Measurements from ENCODE around the gene TTLL11. TPM values are rescaled to one million over a fixed set of nuclear protein-coding genes. Genes with fewer than 3 reads are reported as not detected.

Gene TTLL11
- total RNA-seq, 2 donors from 2014 or later: 11.8 to 20.4 TPM

DNA sequence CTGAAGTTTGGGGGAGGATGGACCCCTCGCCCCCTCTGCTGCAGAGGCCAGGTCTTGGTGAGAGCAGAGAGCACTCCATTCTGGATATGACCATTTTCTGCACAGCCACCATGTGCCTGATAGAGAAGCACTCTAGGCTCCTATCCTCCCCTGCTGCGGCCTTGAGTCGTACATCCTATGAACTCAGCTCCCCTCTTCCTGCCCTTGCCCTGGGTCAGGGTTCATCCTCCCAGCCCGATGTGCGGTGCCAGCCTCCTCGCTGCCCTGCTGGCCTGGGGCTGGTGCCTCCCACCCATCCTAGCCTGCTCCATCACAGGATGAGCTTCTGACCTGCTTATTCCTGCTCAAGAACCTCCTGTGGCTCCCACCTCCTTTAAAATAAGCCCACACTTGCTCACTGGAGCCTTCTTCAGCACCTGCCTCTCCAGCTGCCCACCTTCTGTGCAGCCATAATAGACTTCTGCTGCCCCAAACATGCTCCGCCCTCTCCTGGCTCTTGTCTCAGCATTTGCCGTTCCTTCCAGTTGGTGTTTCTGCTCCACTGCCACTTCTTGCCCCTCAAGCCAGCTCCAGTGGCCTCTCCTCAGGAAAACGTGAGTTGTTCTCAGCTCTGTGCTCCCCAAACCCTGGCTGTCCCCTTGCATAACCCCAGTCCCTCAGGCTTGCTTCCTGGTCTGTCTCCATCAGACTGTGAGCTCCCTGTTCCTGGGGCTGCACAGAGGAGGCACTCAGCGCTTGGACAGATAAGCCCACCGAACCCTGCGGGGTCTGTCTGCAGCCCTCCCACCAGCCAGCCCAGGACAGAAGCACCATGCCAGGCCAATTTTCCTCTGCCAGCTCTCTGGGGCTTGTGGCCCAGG is 22.3 kb upstream of the TTLL11 start:
- DNase-seq (ENCODE audit: low spot score): no peak
- intact Hi-C loops (cut with DNase I): no loop called here

DNA sequence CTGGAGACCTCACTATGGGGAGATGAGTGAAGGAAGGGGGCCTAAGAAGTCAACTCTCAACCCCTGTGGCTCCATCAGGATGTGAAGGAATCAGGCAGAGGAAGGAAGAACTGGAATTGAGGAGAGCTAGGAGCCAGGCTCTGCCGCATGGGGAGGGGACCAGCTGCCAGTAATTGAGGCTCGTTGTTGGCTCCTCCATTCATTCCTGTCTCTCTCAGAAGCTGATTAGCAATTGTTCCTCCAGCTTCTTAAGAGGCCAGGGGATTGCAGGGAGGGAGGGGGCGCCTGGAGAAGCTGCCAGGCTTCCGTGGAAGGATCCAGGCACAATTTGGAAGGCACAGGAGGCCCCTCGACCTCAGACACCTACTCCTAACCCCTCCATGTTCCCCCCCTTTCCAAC is 20.5 kb upstream of the TTLL11 start:
- intact Hi-C loops (cut with DNase I): no loop called here
- DNase-seq (ENCODE audit: low spot score): no peak

DNA sequence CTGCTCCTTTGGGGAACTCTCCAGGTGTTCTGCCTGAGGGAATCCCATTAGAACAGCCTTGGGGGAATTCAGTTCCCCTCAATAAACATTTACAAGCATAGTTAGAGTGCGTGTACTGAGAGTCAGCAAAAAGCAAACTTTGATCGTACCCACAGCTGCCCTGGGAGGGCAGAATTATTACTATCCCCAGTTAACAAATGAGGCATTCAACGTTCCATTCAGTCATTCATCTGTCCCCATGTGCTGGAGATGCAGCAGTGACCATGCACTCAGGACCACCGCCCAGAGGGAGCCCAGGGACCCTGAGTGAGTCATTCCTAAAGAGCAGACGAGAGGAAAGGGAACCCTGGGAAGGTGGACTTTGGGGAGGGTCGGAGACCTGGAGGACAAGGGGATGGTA is 19.1 kb upstream of the TTLL11 start:
- intact Hi-C loops (cut with DNase I): no loop called here
- no peak for DNase-seq (ENCODE audit: low spot score)

DNA sequence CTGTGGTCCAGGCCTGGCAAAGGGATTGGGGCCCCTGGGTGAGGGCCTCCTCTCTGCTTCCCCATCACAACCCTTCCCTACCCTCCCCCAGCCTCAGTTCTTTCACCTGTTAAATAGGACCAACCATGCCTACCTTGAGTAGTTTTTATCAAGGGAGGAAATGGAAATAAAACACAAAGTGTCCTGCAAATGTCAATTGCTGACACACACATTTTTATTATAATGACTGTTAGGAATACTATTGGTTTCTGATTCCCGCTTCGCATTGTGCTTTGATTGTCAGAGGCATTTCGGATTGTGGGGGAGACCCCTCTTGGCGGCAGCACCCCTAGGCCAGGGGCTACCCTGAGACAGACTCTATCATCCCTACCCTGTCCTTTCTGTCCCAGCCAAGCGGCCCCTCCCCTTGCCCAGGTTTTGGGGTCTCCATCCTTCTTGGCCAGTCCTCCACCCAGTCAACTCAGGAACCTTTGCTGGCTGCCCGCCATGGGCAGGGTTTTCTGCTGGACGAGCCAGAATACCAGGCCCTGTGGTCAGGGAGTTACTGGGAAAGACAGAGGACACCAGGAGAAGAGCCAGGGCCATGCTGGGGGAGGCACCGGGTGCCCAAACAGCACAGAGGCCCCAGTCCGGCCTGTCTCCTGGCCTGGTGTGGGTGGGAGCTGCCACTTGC is 18.4 kb upstream of the TTLL11 start:
- intact Hi-C loops (cut with DNase I): no loop called here
- DNase-seq (ENCODE audit: low spot score): no peak

DNA sequence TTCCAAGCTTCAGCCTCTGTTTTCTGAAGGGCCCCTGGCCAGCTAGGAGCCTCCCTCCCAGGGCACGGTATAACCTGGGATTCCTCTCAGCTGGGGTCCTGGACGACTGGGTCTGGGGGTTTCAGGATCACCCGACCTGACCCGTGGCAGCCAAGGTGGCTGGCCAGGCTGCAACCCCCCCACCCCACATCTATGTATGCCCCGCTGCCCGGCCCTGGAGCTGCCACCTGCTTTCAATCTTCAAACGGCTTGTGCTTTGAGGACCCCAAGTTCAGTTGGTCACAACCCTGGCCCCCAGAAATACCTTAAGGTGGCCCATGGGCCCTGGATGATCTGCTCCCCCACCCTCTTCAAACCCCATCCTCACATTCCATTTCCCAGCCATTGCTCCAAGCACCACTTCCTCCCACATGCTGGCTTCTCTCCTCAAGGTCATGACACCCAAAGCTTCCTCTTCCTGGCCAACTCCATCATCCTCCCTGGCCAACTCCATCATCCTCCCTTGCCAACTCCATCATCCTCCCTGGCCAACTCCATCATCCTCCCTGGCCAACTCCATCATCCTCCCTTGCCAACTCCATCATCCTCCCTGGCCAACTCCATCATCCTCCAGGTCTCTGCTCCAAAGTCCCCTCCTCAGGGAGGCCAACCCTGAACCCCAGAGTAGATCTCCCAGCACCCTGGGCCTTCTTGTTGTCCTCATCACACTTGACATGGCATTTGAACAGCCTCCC is 17.2 kb upstream of the TTLL11 start:
- no peak for DNase-seq (ENCODE audit: low spot score)
- intact Hi-C loops (cut with DNase I): no loop called here

DNA sequence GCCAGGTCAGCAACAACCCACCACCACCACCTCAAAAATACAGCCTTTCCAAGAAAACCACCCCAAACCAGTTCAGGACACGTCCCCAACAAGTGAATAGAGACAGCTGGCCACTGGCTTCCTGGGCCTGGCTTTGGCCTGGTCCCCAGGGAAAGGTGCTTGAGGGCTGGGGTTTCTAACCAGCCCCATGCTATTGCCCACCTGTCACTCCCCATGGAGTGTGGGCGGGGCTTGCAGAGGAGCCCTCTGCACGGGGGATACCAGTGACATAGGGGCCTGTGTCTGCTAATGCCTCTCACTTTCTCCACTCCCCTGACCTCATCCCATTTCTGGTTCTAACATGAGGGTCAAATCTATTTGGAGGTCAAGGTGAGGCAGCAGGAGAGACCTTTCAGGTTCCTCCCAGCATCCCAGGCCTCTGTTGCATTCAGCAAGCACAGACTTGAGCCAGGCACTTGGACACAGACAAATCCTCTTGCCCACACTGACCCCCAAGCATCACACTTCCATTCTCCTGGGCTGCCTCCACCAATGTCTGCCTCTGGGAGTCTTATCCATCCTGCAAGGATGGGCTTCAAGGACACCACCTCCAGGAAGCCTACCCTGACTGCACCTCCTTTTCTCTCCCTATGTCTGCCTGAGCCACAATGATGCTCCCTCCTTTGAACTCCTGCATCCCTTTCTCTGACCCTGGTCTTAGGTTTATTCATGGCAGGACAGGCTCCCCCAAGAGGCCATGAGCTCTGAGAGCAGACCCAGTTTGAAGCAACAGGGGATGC is 16.1 kb upstream of the TTLL11 start:
- intact Hi-C loops (cut with DNase I): no loop called here
- DNase-seq (ENCODE audit: low spot score): no peak

DNA sequence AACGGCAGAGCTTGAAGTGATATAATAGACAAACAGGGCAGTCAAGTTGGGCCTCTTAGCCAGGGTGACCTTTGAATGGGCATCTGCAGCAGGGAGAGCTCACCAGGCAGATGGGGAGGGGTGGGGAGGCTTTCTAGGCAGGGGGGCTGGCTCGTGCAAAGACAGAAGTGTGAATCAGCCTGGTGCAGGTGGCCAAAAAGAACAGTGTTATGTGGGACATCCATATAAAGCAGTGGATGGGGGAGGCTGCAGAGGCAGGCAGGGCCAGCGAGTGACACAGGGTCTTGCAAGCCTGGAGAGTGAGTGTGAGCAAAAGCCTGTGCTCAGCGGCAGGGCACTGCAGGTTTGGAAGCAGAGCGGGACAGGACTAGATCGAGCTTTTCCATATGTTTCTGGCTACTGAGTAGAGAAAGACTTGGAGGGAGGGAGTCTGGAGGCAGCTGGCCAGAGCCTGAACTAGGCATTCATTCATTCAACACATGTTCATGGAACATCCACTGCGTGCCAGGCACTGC is 14.2 kb upstream of the TTLL11 start:
- intact Hi-C loops (cut with DNase I): no loop called here
- no peak for DNase-seq (ENCODE audit: low spot score)

DNA sequence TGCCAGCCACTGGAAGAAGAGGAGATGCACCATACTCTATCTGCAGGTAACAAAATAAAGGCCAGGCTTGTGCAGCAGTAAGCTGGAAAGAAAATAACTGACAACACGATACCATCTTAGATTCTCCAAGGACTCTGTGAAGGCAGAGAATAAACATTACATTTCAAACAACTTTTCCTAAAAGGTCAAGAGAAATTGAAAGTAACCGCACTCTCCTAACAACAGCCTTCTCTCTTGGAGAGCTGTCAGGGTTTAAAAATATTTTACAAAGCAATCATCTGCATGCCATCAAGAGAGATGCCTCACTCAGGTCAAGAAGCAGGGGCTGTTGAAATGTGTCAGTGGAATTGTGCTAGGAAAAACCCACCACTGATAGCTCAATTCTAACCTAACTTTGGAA is 13.5 kb upstream of the TTLL11 start:
- DNase-seq (ENCODE audit: low spot score): no peak
- intact Hi-C loops (cut with DNase I): no loop called here

DNA sequence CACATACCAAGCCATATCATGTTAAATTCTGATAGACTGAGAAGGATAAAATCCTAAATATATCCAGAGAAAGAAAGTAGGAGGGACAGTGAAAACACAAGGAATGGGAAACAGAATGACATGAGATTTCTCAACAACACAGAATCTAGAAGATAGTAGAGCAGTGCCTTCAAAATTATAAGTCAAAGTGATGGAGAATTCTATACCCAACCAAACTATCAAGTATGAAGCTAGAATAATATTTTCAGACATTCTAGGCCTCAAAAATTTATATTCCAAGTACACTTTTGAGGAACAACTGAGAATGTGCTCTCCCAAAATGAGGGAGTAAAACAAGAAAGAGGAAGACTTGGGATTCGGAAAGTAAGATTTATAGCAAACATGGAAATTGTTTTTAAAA is 10.9 kb upstream of the TTLL11 start:
- intact Hi-C loops (cut with DNase I): no loop called here
- no peak for DNase-seq (ENCODE audit: low spot score)

DNA sequence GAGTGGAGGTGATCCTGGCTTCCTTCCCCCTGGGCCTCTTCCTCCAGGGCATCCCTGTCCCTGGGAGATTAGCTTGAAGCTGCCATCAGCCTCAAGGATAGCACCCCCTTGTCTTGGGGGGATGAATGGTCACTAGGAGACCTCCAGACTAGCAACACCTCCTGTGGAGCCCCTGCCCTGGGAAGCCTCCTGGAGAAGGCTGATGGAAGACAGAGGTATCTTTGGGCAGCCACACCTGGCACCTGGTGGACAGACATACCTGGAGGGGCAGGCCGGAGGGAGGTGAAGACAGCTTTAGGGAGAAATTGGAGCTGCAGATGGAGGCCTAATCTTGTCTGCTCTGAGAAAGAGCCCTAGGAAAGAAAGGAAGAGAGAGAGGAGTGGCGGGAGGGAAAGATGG is 9.0 kb upstream of the TTLL11 start:
- intact Hi-C loops (cut with DNase I): no loop called here

DNA sequence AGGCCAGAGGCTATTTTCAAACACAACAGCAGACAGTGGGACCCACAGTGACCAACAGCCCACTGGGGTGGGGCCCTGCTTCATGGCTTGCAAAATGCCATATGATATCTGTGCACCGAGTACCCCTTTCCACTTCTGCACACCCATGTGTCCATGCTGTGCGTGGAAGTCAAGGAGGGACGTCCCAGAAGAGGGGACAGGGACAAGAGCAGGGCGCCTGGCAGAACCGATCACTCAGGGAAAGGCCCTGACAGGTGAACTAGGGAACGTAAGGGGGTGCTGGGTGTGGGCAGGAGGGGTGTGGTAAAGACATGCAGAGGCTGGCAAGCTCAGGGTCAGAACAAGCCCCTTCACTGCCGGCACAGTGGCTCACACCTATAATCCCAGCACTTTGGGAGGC is 7.6 kb upstream of the TTLL11 start:
- DNase-seq (ENCODE audit: low spot score): no peak
- intact Hi-C loops (cut with DNase I): no loop called here

More for the DNA sequence above, 9.0 kb upstream of the TTLL11 start:
- no peak for DNase-seq (ENCODE audit: low spot score)

DNA sequence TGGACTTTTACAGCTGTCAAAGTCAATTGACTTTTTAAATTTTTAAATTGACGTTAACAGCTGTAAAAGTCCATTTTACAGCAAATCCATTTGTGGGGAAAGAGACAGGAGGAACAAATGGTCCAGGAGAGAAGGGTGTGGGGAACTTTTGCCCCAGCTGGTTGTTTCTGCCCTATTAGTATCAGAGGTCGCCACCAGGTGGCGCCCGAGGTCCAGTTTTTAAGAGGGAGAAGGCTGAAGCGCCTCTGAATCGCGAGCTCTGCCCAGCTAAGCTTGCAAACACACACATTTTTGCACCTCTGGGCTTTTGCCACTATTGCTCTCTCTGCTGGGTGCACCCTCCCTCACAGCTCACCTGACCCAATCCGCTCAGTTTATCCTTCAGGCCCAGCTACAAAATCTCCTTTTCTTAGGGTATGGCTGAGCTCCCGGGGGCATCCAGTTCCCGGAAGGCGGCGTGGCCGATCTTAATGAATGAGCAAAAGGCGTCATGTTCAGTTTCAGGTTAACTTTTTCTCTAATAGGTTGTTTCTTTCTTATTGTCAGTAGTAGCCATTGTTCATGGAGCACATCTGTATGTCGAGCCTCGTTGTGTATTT is 6.3 kb upstream of the TTLL11 start:
- intact Hi-C loops (cut with DNase I): loop anchor here (1.0 to 2.0 kb wide), 3 partner anchors 23 to 249 kb away; no protein-coding TSS in a partner anchor
- DNase-seq (ENCODE audit: low spot score): peak; percentile 96

DNA sequence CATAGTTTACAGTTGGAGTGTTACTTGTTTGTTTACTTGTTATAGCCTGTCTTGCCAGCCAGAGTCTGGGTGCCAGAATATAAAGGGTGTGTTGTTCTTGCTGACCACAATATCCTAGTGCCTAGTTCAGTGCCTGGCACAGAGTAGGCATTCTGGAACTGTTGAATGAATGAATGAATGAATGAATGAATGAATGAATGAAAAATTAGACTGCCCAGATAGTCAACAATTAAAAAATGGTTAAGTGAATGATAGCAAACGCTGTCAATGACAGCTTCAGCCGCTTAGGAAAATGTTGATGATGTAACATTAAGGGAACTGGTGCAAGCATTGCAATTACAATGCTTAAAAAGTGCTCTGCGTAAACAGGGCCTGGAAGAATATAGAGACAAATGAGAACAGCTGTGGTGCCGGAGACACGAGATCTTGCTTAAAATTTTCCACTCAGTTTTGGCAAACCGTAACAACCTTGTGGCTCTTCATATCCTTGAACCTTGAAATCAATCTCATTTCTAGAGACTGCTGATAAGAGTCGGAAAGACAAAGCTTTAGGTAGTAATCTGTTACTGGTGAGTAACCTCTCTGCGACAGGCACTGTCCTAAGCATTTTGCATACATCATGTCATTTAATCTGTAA is 4.7 kb upstream of the TTLL11 start:
- DNase-seq (ENCODE audit: low spot score): no peak
- intact Hi-C loops (cut with DNase I): loop anchor here in 1 of 2 donors (2.0 kb wide), 2 partner anchors 25 to 251 kb away; no protein-coding TSS in a partner anchor

DNA sequence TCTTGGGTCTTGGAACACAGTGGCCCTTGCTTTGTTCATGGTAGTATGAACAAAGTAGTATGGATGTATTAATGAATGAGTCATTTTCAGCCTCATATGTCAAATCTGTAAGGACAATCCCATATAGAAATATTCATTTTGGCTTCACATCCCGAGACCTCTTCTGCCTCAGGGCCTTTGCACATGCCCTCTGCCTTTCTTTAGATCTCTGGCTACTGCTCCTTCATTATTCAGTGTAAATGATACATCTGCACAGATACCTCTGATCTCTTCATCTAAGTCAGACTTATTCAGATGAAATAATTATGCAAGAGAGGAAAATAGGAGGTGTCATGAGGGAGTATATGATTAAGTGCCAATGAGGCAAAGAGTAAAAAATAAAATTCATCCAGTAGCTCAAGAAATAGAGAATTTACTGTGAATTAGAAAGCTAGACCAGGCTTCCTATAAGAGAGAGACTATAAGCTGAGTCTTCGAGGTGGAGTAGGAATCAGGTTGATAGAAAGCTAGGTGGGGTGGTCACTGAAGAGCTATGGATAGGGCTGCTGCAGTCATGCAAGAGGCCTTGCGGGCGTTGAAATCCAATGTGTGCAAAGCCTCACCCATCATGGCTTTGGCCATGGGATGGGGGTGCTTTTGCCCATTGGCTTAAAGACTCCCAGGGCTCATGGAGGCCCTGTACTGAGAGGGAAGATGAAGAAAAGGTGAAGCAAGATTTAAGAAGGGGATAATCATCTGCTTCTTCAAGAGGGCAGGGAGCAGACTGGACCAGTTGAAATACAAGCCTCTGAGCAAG is 3.7 kb upstream of the TTLL11 start:
- no peak for DNase-seq (ENCODE audit: low spot score)
- intact Hi-C loops (cut with DNase I): no loop called here

DNA sequence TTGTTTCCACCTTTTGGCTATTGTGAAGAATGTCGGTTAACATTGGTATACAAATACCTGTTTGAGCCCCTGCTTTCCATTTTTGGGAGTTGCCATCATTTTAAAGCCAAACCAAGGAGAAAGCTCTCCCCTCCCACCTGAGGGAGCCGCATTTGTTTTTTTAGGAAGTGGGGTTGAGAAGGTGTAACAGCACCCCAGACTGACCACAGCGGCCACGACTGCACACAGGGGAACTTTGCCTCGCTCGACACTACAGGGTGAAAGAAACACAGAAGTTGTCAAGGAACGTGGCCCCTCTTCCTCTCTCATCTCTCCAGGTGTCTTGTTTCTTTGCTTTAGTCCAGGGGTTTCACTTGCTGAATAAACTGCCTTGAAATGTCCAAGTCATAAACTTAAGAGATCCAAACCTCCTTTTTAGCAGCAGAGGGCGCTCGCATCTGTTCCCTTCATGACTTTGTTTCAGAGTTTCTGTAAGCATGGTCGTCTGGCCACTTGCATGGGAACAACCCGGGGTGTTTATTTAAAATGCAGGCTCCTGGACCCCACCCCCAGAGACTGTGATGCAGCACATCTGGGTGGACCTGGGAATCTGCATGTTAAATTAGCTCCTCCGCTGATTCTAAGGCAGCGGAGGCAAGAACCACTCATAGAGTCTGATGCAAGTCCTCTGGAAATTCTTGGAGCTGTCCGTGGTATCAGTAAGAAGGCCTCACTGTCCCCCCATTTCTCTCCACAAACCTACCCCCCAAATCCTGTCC is 2.1 kb upstream of the TTLL11 start:
- intact Hi-C loops (cut with DNase I): no loop called here
- DNase-seq (ENCODE audit: low spot score): no peak

DNA sequence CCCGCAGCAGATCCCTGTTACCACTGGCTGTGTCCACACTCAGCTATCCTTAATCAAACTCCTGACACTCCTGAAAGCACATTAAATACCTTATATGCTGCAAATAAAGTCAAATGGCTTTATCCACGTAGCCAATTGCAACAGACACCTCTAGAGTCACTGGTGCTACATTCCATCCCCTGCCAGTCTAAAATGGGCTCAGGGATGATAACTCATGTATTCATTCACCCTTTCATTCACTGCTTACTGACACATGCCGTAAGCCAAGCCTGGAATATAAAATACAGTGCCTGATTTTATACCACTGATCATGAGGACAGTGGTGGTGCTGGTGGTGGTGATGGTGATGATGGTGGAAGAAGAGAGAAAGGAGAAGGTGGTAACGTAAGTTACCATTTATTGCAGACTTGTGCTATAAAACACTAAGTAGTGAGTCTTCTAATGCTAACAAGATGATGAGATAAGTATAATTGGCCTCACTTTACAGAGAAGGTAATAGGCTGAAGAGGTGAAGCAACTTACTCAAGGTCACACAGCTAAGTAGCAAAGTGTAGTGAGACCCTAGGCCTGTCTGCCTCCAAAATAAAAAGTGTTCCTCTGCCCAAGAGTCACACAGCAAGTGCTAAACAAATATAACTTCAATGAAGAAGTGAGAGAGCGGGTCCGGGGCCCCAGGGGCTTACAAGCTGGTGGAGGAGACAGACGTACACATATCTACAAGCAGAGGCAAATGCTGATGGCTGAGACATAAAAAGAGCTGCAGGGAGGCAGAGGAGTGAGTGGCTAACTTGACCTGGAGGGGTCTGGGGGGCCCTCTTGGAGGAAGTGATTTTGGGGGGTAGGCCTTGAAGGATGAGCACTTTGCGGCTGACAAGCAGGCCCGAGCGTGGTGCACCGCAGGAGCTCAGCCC is 1.2 kb downstream of the TTLL11 start:
- no peak for DNase-seq (ENCODE audit: low spot score)
- intact Hi-C loops (cut with DNase I): no loop called here

Measured in posterior vena cava (tissue), 2 donors.